Lung microvascular endothelial cell (primary cell): ENCODE measurements around the gene KRT80. TPM values are rescaled to one million over a fixed set of nuclear protein-coding genes. Genes with fewer than 3 reads are reported as not detected.

ENCODE experiments used
- total RNA-seq: library from RNA; depleted of rRNA; stranded (reverse); fragments of >200 nt; gene quantifications from 2 replicates; pipeline ENCODE4 v1.2.1, GENCODE V29; 2014

KRT80 gene
- total RNA-seq, 1 donor from 2014 or later = 0.20 TPM

Other genes starting within 250 kb of the KRT80 start
- gene ACVR1B, start 240.3 kb downstream of the KRT80 start, total RNA-seq = 8.5 and 15.1 TPM in 2 replicates
- 17.9 and 26.4 TPM in 2 replicates for gene TAMALIN, start 185.1 kb downstream of the KRT80 start, total RNA-seq
- gene NR4A1, start 140.6 kb downstream of the KRT80 start, total RNA-seq = 0.65 and 2.0 TPM in 2 replicates
- gene ATG101, start 122.0 kb downstream of the KRT80 start, total RNA-seq = 41.8 and 66.5 TPM in 2 replicates
- under 0.01 TPM in 1 of 2 replicates, not detected in the other for gene SMIM41, start 112.3 kb downstream of the KRT80 start, total RNA-seq
- gene KRT7, start 41.2 kb upstream of the KRT80 start, total RNA-seq = 6.7 and 121 TPM in 2 replicates
- gene KRT86, start 82.6 kb upstream of the KRT80 start, total RNA-seq = not detected in 2 replicates
- under 0.01 TPM in 1 of 2 replicates, not detected in the other for gene KRT81, start 99.5 kb upstream of the KRT80 start, total RNA-seq
- not detected in 2 replicates for gene KRT83, start 129.4 kb upstream of the KRT80 start, total RNA-seq
- gene KRT85, start 175.5 kb upstream of the KRT80 start, total RNA-seq = not detected in 2 replicates
- not detected in 2 replicates for gene KRT84, start 193.6 kb upstream of the KRT80 start, total RNA-seq
- not detected in 2 replicates for gene KRT82, start 214.3 kb upstream of the KRT80 start, total RNA-seq
- gene KRT75, start 242.4 kb upstream of the KRT80 start, total RNA-seq = not detected in 2 replicates